GM23338 (cell line): Measurements from ENCODE around the gene CDHR3. TPM values are rescaled to one million over a fixed set of nuclear protein-coding genes. Genes with fewer than 3 reads are reported as not detected.

Experiments
- ATAC-seq: fragments of 200-7000 bp; cut with Tn5 transposase; 3 replicates; pipeline ENCODE4 v1.9.1; 2020
- DNase-seq: peaks from one replicate; pipeline ENCODE4 v3.0.0-alpha.2; 2015; ENCODE audit warnings: low spot score
- H2AFZ ChIP-seq: fragments of 200-600 bp; sonication (generic); 2 replicates; pipeline ENCODE4 v1.8.0; 2016; ENCODE audit warnings: antibody characterized with exemption, mild to moderate bottlenecking, moderate library complexity
- H3F3A ChIP-seq: fragments of 200-600 bp; sonication (generic); replicated peaks from 2 replicates; pipeline ENCODE4 v1.8.0; 2017; ENCODE audit warnings: antibody characterized with exemption, mixed run types, low read depth
- H3K27ac ChIP-seq: fragments of 200-600 bp; sonication (generic); 2 replicates; pipeline ENCODE4 v1.6.1; 2016; ENCODE audit warnings: low read depth
- H3K27me3 ChIP-seq: fragments of 200-600 bp; sonication (generic); 2 replicates; pipeline ENCODE4 v1.8.0; 2016; ENCODE audit warnings: mild to moderate bottlenecking, mixed run types, moderate library complexity; ENCODE audit not compliant: insufficient read depth
- H3K36me3 ChIP-seq: fragments of 200-600 bp; sonication (generic); 2 replicates; pipeline ENCODE4 v1.8.0; 2016; ENCODE audit warnings: mild to moderate bottlenecking; ENCODE audit not compliant: insufficient read depth
- H3K4me1 ChIP-seq: fragments of 200-600 bp; sonication (generic); 2 replicates; pipeline ENCODE4 v1.8.0; 2016; ENCODE audit warnings: mild to moderate bottlenecking, moderate library complexity; ENCODE audit not compliant: insufficient read depth
- H3K4me2 ChIP-seq: fragments of 200-600 bp; sonication (generic); 2 replicates; pipeline ENCODE4 v1.7.1; 2017; ENCODE audit warnings: mixed run types
- H3K4me3 ChIP-seq: fragments of 200-600 bp; sonication (generic); 2 replicates; pipeline ENCODE4 v1.6.1; 2016; ENCODE audit warnings: mixed run types
- H3K79me2 ChIP-seq: fragments of 200-600 bp; sonication (generic); replicated peaks from 2 replicates; pipeline ENCODE4 v1.8.0; 2017; ENCODE audit warnings: mild to moderate bottlenecking; ENCODE audit not compliant: insufficient read depth
- H3K9me2 ChIP-seq: fragments of 200-600 bp; sonication (generic); 2 replicates; pipeline ENCODE4 v1.8.0; 2017; ENCODE audit not compliant: insufficient read depth
- H4K20me1 ChIP-seq: fragments of 200-600 bp; sonication (generic); replicated peaks from 2 replicates; pipeline ENCODE4 v1.8.0; 2017; ENCODE audit warnings: mild to moderate bottlenecking; ENCODE audit not compliant: insufficient read depth
- H3K27ac Mint-ChIP-seq: 2 replicates; pipeline ENCODE4 v1.8.0; 2020; ENCODE audit warnings: inconsistent platforms, mild to moderate bottlenecking, moderate library complexity, mixed read lengths
- H3K27me3 Mint-ChIP-seq: 3 replicates; pipeline ENCODE4 v1.8.0; 2022; ENCODE audit warnings: low read depth, mild to moderate bottlenecking, moderate library complexity, mixed read lengths, inconsistent platforms; ENCODE audit not compliant: insufficient read depth, poor library complexity
- H3K36me3 Mint-ChIP-seq: 3 replicates; pipeline ENCODE4 v1.8.0; 2021; ENCODE audit warnings: low read depth, mild to moderate bottlenecking, inconsistent platforms, moderate library complexity, mixed read lengths
- H3K4me1 Mint-ChIP-seq: 3 replicates; pipeline ENCODE4 v1.8.0; 2020; ENCODE audit warnings: mild to moderate bottlenecking, inconsistent platforms, mixed read lengths
- H3K4me3 Mint-ChIP-seq: 3 replicates; pipeline ENCODE4 v1.8.0; 2021; ENCODE audit warnings: moderate library complexity, mild to moderate bottlenecking, inconsistent platforms, mixed read lengths
- H3K9me3 Mint-ChIP-seq: 3 replicates; pipeline ENCODE4 v1.8.0; 2020; ENCODE audit warnings: moderate library complexity, mild to moderate bottlenecking, inconsistent platforms, mixed read lengths
- CREB1 ChIP-seq: fragments of 250-450 bp; sonication (Bioruptor Pico); IDR thresholded peaks from 2 replicates; pipeline ENCODE4 v1.5.0; 2020; ENCODE audit warnings: low read depth, mild to moderate bottlenecking, moderate library complexity
- CTCF ChIP-seq, 2 experiments: fragments of 200-600 bp in 1 of 2; sonication (generic) in 1 of 2; conservative IDR thresholded peaks; 2 replicates each; pipeline versions ENCODE4 v1.5.1 to v1.6.1; 2016 to 2017; ENCODE audit warnings: antibody characterized with exemption in 2 of 2, low read depth in 2 of 2, mild to moderate bottlenecking in 2 of 2, moderate library complexity in 1 of 2
- ETS1 ChIP-seq: IDR thresholded peaks from 2 replicates; pipeline ENCODE4 v1.6.1; 2016; ENCODE audit warnings: antibody characterized with exemption
- EZH2 ChIP-seq: fragments of 200-600 bp; sonication (generic); IDR thresholded peaks from one replicate; pipeline ENCODE4 v1.8.0; 2017; ENCODE audit warnings: antibody characterized with exemption, mild to moderate bottlenecking, low read depth; ENCODE audit not compliant: unreplicated experiment
- EZH2phosphoT487 ChIP-seq: fragments of 200-600 bp; sonication (generic); IDR thresholded peaks from one replicate; pipeline ENCODE4 v1.8.1; 2018; ENCODE audit warnings: antibody characterized with exemption; ENCODE audit not compliant: unreplicated experiment
- JUNB ChIP-seq: IDR thresholded peaks from one replicate; pipeline ENCODE4 v1.6.1; 2016; ENCODE audit warnings: antibody characterized with exemption; ENCODE audit not compliant: unreplicated experiment
- NANOG ChIP-seq: IDR thresholded peaks from 2 replicates; pipeline ENCODE4 v1.6.1; 2016; ENCODE audit warnings: antibody characterized with exemption, borderline replicate concordance
- POLR2AphosphoS5 ChIP-seq: IDR thresholded peaks from 2 replicates; pipeline ENCODE4 v1.6.1; 2016; ENCODE audit warnings: antibody characterized with exemption, low read depth
- REST ChIP-seq: IDR thresholded peaks from one replicate; pipeline ENCODE4 v1.6.1; 2018; ENCODE audit warnings: antibody characterized with exemption; ENCODE audit not compliant: unreplicated experiment
- STAT1 ChIP-seq: IDR thresholded peaks from one replicate; pipeline ENCODE4 v1.6.1; 2016; ENCODE audit warnings: antibody characterized with exemption; ENCODE audit not compliant: unreplicated experiment
- ZNF114 ChIP-seq: fragments of 250-450 bp; sonication (Bioruptor Pico); IDR thresholded peaks from 2 replicates; pipeline ENCODE4 v1.5.0; 2020; ENCODE audit warnings: mild to moderate bottlenecking, moderate library complexity
- ZNF331 ChIP-seq: fragments of 250-450 bp; sonication (Bioruptor Pico); IDR thresholded peaks from 2 replicates; pipeline ENCODE4 v1.5.0; 2020; ENCODE audit warnings: low read depth, mild to moderate bottlenecking, moderate library complexity
- ZNF462 ChIP-seq: fragments of 250-450 bp; sonication (Bioruptor Pico); IDR thresholded peaks from 2 replicates; pipeline ENCODE4 v1.5.0; 2020; ENCODE audit warnings: mild to moderate bottlenecking, moderate library complexity
- polyA plus RNA-seq: library from polyadenylated mRNA; unstranded; fragments of >200 nt; fragmentation: Nextera tagmentation; extraction: Ambion mirVana; gene quantifications from 2 replicates; pipeline ENCODE4 v1.2.1, GENCODE V29; 2016
- total RNA-seq: library from RNA; depleted of rRNA; stranded (reverse); fragments of >200 nt; shearing (Covaris generic); gene quantifications from 2 replicates; pipeline ENCODE4 v1.2.3, GENCODE V29; 2014

Gene CDHR3
- total and polyA plus RNA-seq, 2 experiments from 2014 or later = 5.1 to 12.2 TPM

GRCh38 chr7:106068986-106069385, 105.9 kb downstream of the CDHR3 start:
- Histone ChIP-seq H4K20me1 (no peaks in the 10 kb centered on the region), H3K9me2 (no peaks in the 10 kb centered on the region), H3F3A (0 out of 2 replicates have a peak, but pooled peaks cover 7% of the 10 kb centered on the region), H3K4me3 (no peak overlapping the region), H3K4me2 (no peak overlapping the region), H3K36me3 (no peaks in the 10 kb centered on the region), H3K79me2 (no peaks in the 10 kb centered on the region), H3K4me1 (peaks cover 22% of the 10 kb centered on the region), H3K27me3 (no peaks in the 10 kb centered on the region), H2AFZ (no peak overlapping the region), H3K27ac (no peak overlapping the region)
- H3K4me3 Mint-ChIP-seq = no peak overlapping the region
- TF ChIP-seq CREB1 (CRISPR knock-in tag) (no peak), CTCF (conservative IDR thresholded peaks at IDR 0.05; ENCODE audit: low read depth in 2 of 2) (no peak), JUNB (no peak), REST (no peak), ETS1 (no peak), STAT1 (no peak), EZH2phosphoT487 (no peak), EZH2 (no peak), NANOG (no peak), ZNF462 (CRISPR knock-in tag) (no peak), ZNF331 (CRISPR knock-in tag) (no peak), ZNF114 (CRISPR knock-in tag) (no peak), POLR2AphosphoS5 (no peak)
- ATAC-seq (no peak), DNase-seq (no peak)
- H3K36me3 Mint-ChIP-seq = no peaks in the 10 kb centered on the region
- peaks cover 2% of the 10 kb centered on the region for H3K27me3 Mint-ChIP-seq
- H3K27ac Mint-ChIP-seq = no peak overlapping the region
- H3K9me3 Mint-ChIP-seq = no peaks in the 10 kb centered on the region
- peaks cover 23% of the 10 kb centered on the region for H3K4me1 Mint-ChIP-seq
